Measurements from ENCODE around the gene PLCB4. TPM values are rescaled to one million over a fixed set of nuclear protein-coding genes. Genes with fewer than 3 reads are reported as not detected.

PLCB4 gene
- total and polyA plus RNA-seq, 3 donors from 2014 or later = 5.9 to 19.4 (median 15.5) TPM

- H3K4me3 ChIP-seq = no peak overlapping the region
- H3K27me3 ChIP-seq = no peaks in the 10 kb centered on the region
- H3K27ac ChIP-seq = peak overlapping the region; percentile 17 to 22
- no peak for TF ChIP-seq POLR2A (IDR thresholded peaks at IDR 0.05)
- TF ChIP-seq, protein P1, sequence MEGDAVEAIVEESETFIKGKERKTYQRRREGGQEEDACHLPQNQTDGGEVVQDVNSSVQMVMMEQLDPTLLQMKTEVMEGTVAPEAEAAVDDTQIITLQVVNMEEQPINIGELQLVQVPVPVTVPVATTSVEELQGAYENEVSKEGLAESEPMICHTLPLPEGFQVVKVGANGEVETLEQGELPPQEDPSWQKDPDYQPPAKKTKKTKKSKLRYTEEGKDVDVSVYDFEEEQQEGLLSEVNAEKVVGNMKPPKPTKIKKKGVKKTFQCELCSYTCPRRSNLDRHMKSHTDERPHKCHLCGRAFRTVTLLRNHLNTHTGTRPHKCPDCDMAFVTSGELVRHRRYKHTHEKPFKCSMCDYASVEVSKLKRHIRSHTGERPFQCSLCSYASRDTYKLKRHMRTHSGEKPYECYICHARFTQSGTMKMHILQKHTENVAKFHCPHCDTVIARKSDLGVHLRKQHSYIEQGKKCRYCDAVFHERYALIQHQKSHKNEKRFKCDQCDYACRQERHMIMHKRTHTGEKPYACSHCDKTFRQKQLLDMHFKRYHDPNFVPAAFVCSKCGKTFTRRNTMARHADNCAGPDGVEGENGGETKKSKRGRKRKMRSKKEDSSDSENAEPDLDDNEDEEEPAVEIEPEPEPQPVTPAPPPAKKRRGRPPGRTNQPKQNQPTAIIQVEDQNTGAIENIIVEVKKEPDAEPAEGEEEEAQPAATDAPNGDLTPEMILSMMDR (IDR thresholded peaks at IDR 0.05) = no peak
- peaks cover 21% of the 10 kb centered on the region for H3K4me1 ChIP-seq
- H3K36me3 ChIP-seq (ENCODE audit: low read depth, missing control alignments) = no peaks in the 10 kb centered on the region
- no peaks in the 10 kb centered on the region for H3K9me3 ChIP-seq
- DNase-seq = peak; percentile 28
- WGBS, 2 donors = 62 to 68% methylated on average over 10 of the region's 10 CpGs
- intact Hi-C loops (cut with DNase I; ENCODE audit: low total_unique reads) = no loop called here
Measured at GRCh38 chr20:9301129-9302090, 232.5 kb downstream of the PLCB4 start.

GRCh38 chr20:9302091-9302462 lies 233.2 kb downstream of the PLCB4 start:
- no peaks in the 10 kb centered on the region for H3K36me3 ChIP-seq (ENCODE audit: low read depth, missing control alignments)
- WGBS, 2 donors = 40 to 47% methylated on average over 1 of the region's 1 CpG
- intact Hi-C loops (cut with DNase I; ENCODE audit: low total_unique reads) = no loop called here
- peaks cover 21% of the 10 kb centered on the region for H3K4me1 ChIP-seq
- no peaks in the 10 kb centered on the region for H3K27me3 ChIP-seq
- TF ChIP-seq, protein P1 (IDR thresholded peaks at IDR 0.05) = no peak
- no peak for TF ChIP-seq POLR2A (IDR thresholded peaks at IDR 0.05)
- peak overlapping the region in 1 of 2 donors; percentile 17 for H3K27ac ChIP-seq
- DNase-seq = no peak
- H3K4me3 ChIP-seq = no peak overlapping the region
- H3K9me3 ChIP-seq = no peaks in the 10 kb centered on the region

GRCh38 chr20:9306521-9306920 lies 237.6 kb downstream of the PLCB4 start:
- H3K4me1 ChIP-seq = peaks cover 8% of the 10 kb centered on the region
- H3K27me3 ChIP-seq = no peaks in the 10 kb centered on the region
- H3K36me3 ChIP-seq (ENCODE audit: low read depth, missing control alignments) = no peaks in the 10 kb centered on the region
- H3K27ac ChIP-seq = no peak overlapping the region
- H3K4me3 ChIP-seq = no peak overlapping the region
- no peak for TF ChIP-seq POLR2A (IDR thresholded peaks at IDR 0.05)
- TF ChIP-seq, protein P1 (IDR thresholded peaks at IDR 0.05) = no peak
- DNase-seq = no peak
- no peaks in the 10 kb centered on the region for H3K9me3 ChIP-seq
- intact Hi-C loops (cut with DNase I; ENCODE audit: low total_unique reads) = no loop called here
- WGBS, 2 donors = 93 to 100% methylated on average over 1 of the region's 1 CpG

DNA sequence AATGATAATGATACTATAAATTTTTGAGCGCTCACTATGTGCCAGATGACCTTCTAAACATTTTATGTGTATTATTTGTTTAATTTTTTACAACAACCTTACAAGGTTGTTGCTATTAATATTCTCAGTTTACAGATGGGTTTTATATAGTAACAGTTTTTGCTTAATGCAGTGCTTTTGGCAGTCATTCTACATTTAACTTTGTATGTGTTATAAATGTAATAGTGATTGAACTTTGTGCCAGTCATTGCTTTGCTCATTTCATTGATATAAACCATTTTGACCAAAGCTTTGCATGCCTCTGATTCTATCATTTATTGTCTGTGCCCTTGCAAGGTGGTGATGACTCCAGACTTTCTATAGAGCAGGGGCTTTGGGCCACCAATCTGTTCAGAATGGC lies 239.2 kb downstream of the PLCB4 start:
- intact Hi-C loops (cut with DNase I; ENCODE audit: low total_unique reads) = no loop called here

More for the DNA sequence above, 239.2 kb downstream of the PLCB4 start:
- Histone ChIP-seq H3K4me3 (no peak overlapping the region), H3K36me3 (ENCODE audit: low read depth, missing control alignments) (no peaks in the 10 kb centered on the region), H3K9me3 (no peaks in the 10 kb centered on the region), H3K4me1 (no peaks in the 10 kb centered on the region), H3K27ac (no peak overlapping the region), H3K27me3 (no peaks in the 10 kb centered on the region)
- 96 to 100% methylated on average over 1 of the region's 1 CpG for WGBS, 2 donors
- DNase-seq = no peak
- TF ChIP-seq POLR2A (IDR thresholded peaks at IDR 0.05) = no peak
- TF ChIP-seq, protein P1 (IDR thresholded peaks at IDR 0.05) = no peak

All from testis (tissue), 3 donors.